Skeletal muscle satellite cell (primary cell): ENCODE results near the gene NEFH.

Source experiments
- H3K27me3 ChIP-seq: 2 replicates; pipeline ENCODE4 v1.7.0; 2013; ENCODE audit warnings: low read length; ENCODE audit not compliant: control insufficient read depth, insufficient read depth
- H3K36me3 ChIP-seq: 2 replicates; pipeline ENCODE4 v1.7.0; 2013; ENCODE audit warnings: mild to moderate bottlenecking, control low read depth, low read length; ENCODE audit not compliant: insufficient read depth
- H3K4me1 ChIP-seq: 2 replicates; pipeline ENCODE4 v1.7.0; 2013; ENCODE audit warnings: low read length; ENCODE audit not compliant: control insufficient read depth, insufficient read depth
- H3K4me2 ChIP-seq: 2 replicates; pipeline ENCODE4 v1.7.0; 2013; ENCODE audit warnings: mild to moderate bottlenecking, low read length
- H3K4me3 ChIP-seq: 2 replicates; pipeline ENCODE4 v1.7.0; 2013; ENCODE audit warnings: low read length
- H3K9ac ChIP-seq: 2 replicates; pipeline ENCODE4 v1.7.0; 2013; ENCODE audit warnings: mild to moderate bottlenecking, low read depth, low read length, moderate library complexity
- H3K9me3 ChIP-seq: replicated peaks from 2 replicates; pipeline ENCODE4 v1.7.0; 2013; ENCODE audit warnings: mild to moderate bottlenecking, control low read depth, low read length

NEFH gene

DNA sequence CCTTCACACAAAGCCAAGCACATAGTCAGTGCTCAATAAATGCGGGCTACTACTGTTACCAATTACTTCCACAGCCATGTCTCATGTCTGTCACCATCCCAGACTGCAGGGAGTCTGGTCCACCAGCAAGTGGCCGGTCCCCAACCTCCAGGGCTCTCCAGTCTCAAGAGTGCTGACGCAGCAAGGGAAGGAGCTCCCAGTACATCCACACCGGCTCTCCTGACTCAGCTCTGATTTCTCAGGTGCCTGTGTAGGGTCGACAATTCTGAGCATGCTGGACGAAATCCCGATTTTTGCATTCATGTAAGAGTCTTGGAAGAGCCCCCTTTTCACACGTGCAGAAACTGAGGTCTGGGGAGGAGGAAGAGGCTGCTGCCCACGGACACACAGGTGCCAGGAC is 10.3 kb upstream of the NEFH start:
- Histone ChIP-seq H3K9ac (no peak overlapping the region), H3K4me1 (peaks cover 3% of the 10 kb centered on the region), H3K27me3 (peaks cover 48% of the 10 kb centered on the region), H3K9me3 (no peaks in the 10 kb centered on the region), H3K4me2 (peak overlapping the region; percentile 84), H3K4me3 (no peak overlapping the region), H3K36me3 (no peaks in the 10 kb centered on the region)

DNA sequence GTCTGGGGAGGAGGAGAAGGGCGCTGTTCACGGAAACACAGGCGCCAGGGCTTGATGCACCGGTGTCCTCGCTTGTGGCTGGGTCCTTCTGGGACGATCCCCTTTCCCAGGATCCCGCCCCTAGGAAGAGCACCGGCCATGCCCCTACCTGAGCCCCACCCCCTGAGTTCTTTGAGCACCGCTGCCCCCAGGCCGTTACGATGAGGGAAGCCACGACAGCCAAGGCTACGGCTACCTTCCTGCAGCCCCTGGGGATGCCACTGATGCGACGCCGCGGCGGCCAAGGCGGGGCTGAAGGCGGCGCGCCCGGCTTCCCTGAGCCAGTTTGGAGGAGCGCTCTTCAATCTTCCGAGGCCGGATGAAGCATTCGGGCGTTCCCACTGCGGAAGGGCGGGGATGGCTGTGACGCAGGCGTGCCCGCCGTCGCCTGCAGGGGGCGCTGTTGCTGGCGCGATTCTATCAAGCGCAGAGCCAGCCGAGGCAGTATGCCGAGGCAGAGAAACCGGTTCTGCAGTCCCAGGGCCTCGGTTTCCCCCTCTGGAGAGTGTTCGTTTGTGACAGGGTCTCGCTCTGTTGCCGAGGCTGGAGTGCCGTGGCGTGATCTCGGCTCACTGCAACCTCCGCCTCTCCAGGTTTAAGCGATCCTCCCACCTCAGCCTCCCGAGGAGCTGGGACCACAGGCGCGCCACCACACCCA is 9.7 kb upstream of the NEFH start:
- Histone ChIP-seq H3K4me3 (peak overlapping the region; percentile 59), H3K9me3 (no peaks in the 10 kb centered on the region), H3K4me2 (peak overlapping the region; percentile 84), H3K27me3 (peaks cover 51% of the 10 kb centered on the region), H3K36me3 (no peaks in the 10 kb centered on the region), H3K4me1 (peaks cover 3% of the 10 kb centered on the region), H3K9ac (no peak overlapping the region)

DNA sequence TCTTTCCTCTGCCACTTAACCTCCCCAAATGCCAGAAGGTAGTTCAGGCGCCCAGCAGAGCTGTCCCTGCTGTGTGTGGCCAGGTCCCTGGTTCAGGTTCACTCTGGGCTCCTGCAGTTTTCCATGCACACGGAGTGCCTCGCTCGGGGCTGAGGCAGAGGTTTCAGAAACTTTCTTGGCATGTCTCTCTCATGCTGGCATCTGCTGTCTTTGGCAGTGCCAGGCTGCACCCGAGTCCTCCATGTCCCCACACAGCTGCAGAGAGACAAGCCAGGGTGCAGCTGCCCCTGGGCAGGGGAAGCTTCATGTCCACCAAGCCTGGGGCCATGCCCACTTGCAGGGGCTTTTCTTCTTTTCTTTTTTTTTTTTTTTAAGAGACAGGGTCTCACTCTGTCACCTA is 7.0 kb upstream of the NEFH start:
- peaks cover 65% of the 10 kb centered on the region for H3K27me3 ChIP-seq
- H3K9me3 ChIP-seq: no peaks in the 10 kb centered on the region
- no peak overlapping the region for H3K9ac ChIP-seq
- no peak overlapping the region for H3K4me3 ChIP-seq
- H3K36me3 ChIP-seq: no peaks in the 10 kb centered on the region
- peaks cover 3% of the 10 kb centered on the region for H3K4me1 ChIP-seq
- no peak overlapping the region for H3K4me2 ChIP-seq

DNA sequence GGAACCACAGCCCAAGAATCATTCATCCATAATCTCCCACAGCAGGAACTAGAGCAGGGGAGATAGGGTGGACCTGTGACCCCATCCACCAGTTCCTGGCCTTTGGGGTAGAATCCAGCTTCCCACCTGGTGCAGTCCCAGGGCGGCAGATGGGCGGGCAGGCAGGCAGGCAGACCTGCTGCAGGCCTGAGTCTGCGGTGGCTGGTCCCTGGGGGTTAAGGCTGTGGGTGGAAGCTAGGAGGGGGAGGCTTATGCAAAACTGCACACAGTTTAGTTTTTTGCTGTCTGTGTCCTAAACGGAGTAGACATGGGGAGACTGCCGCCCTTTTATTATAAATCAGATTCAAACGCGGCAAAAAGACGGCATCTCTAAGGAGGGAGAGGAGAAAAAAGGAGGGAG is 4.5 kb upstream of the NEFH start:
- Histone ChIP-seq H3K4me3 (no peak overlapping the region), H3K27me3 (peaks cover 68% of the 10 kb centered on the region)

DNA sequence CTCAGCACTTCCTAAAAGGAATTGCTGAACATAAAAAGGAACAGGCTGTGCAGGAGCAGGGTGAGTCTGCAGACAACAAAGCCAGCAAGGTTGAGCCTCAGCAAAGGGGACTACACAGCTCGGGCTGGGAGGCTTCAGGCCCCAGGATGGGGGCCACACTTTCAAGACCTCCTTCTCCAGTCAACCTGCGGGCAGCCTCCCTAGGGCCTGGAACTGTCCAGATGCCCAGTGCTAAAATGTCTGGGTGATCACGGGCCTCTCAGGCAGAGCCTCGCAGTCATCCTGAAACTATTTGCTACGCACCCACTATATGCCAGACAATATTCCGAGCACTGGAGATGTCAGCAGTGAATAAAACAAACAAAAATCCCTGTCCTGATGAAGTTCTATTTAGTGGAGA is 3.9 kb upstream of the NEFH start:
- H3K27me3 ChIP-seq: peaks cover 70% of the 10 kb centered on the region
- H3K4me2 ChIP-seq: no peak overlapping the region
- H3K9ac ChIP-seq: no peak overlapping the region
- no peaks in the 10 kb centered on the region for H3K36me3 ChIP-seq
- peaks cover 12% of the 10 kb centered on the region for H3K4me1 ChIP-seq
- no peak overlapping the region for H3K4me3 ChIP-seq
- no peaks in the 10 kb centered on the region for H3K9me3 ChIP-seq

More for the DNA sequence above, 4.5 kb upstream of the NEFH start:
- Histone ChIP-seq H3K4me2 (no peak overlapping the region), H3K4me1 (peaks cover 7% of the 10 kb centered on the region), H3K9ac (no peak overlapping the region), H3K9me3 (no peaks in the 10 kb centered on the region), H3K36me3 (no peaks in the 10 kb centered on the region)

DNA sequence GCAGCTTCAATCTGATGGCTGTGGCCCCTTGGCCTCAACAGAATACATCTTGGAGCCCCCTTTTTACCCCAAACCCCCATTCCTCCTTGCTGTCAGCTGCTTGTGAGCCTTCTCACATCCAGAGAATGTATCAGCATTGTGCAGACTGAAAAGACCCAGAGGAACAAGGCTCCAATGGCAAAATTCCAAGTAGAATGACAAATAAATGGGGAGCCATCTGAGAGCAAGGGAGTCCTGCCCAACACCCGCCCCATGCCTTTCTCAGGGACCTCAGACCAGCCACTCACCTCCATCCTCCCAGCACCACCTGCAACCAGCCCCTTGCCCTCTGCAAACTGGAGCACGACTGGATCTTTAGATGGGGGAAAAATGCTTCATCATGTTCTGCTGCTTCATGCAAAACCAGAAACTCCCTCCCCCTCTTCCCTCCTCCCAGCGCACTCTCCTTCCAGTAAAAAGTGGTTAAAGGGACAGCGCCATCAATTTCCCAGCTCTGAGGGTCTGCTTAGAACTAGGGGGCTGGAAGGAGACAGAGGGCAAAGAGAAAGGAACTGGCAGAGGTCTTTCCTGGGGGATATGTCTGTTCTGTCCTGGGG is 2.2 kb upstream of the NEFH start:
- Histone ChIP-seq H3K9ac (no peak overlapping the region), H3K4me2 (no peak overlapping the region), H3K36me3 (no peaks in the 10 kb centered on the region), H3K9me3 (no peaks in the 10 kb centered on the region), H3K4me1 (peaks cover 20% of the 10 kb centered on the region), H3K4me3 (no peak overlapping the region), H3K27me3 (peaks cover 75% of the 10 kb centered on the region)

DNA sequence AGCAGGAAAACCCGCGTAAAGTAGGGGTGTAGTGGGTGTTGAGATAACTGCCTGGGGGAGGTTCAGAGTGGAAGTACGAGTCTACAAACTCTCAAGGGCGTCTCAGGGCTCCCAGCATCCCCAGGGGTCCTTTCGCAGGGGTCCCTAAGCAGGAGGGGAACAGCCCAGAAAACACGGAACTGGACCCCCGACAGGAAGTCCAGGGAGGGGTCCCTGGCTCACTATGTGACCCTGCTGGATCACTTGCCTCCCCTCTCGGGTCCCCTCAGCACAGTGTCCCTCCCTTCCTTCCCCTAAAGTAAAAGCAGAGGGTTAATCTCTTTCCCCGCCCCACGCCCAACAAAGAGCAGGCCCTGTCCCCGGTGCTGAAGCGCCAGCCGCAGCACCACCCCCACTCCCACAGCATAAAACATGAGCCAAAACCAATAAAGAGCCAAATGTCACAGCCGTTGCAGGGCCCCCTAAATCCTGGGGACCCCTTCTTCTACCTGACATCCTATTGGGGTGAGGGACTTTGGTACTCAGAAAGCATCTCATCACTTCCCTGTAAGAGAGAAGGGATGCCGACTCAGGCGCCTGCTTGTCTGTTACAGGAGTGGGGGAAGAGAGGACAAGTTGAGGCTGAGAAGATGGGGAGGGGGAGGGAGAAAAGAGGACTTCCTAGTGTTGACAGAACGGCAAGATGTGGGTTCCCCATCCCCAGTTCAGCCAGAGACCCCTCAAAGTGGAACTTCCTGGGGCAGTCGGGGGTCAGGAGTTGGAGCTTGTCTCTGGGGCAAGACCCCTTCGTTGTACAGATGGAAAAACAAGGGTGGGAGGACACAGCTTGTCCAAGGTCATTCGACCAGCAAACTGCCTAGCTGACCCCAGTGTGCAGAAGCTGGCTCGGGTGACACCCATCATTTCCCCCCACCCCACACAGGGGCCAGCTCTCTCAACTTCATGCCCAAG is 1.4 kb upstream of the NEFH start:
- peaks cover 20% of the 10 kb centered on the region for H3K4me1 ChIP-seq
- H3K9ac ChIP-seq: no peak overlapping the region
- H3K36me3 ChIP-seq: no peaks in the 10 kb centered on the region
- no peak overlapping the region for H3K4me2 ChIP-seq
- H3K27me3 ChIP-seq: peaks cover 71% of the 10 kb centered on the region
- no peak overlapping the region for H3K4me3 ChIP-seq
- H3K9me3 ChIP-seq: no peaks in the 10 kb centered on the region

DNA sequence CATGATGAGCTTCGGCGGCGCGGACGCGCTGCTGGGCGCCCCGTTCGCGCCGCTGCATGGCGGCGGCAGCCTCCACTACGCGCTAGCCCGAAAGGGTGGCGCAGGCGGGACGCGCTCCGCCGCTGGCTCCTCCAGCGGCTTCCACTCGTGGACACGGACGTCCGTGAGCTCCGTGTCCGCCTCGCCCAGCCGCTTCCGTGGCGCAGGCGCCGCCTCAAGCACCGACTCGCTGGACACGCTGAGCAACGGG is 169 bp downstream of the NEFH start:
- Histone ChIP-seq H3K36me3 (no peaks in the 10 kb centered on the region), H3K4me1 (peaks cover 20% of the 10 kb centered on the region), H3K4me2 (peak overlapping the region; percentile 77), H3K4me3 (peak overlapping the region; percentile 64), H3K9me3 (no peaks in the 10 kb centered on the region), H3K27me3 (peaks cover 67% of the 10 kb centered on the region), H3K9ac (no peak overlapping the region)

DNA sequence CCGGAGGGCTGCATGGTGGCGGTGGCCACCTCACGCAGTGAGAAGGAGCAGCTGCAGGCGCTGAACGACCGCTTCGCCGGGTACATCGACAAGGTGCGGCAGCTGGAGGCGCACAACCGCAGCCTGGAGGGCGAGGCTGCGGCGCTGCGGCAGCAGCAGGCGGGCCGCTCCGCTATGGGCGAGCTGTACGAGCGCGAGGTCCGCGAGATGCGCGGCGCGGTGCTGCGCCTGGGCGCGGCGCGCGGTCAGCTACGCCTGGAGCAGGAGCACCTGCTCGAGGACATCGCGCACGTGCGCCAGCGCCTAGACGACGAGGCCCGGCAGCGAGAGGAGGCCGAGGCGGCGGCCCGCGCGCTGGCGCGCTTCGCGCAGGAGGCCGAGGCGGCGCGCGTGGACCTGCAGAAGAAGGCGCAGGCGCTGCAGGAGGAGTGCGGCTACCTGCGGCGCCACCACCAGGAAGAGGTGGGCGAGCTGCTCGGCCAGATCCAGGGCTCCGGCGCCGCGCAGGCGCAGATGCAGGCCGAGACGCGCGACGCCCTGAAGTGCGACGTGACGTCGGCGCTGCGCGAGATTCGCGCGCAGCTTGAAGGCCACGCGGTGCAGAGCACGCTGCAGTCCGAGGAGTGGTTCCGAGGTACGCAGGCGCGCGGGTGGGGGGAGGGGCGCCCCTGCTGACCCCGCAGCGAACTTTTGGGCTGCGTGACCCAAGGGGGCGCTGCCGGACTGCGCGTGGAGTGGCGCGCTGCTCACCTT is 670 bp downstream of the NEFH start:
- Histone ChIP-seq H3K4me1 (peaks cover 20% of the 10 kb centered on the region), H3K27me3 (peaks cover 62% of the 10 kb centered on the region), H3K36me3 (no peaks in the 10 kb centered on the region), H3K4me3 (peak overlapping the region; percentile 64), H3K9me3 (no peaks in the 10 kb centered on the region), H3K4me2 (peak overlapping the region; percentile 77), H3K9ac (peak overlapping the region; percentile 35)

DNA sequence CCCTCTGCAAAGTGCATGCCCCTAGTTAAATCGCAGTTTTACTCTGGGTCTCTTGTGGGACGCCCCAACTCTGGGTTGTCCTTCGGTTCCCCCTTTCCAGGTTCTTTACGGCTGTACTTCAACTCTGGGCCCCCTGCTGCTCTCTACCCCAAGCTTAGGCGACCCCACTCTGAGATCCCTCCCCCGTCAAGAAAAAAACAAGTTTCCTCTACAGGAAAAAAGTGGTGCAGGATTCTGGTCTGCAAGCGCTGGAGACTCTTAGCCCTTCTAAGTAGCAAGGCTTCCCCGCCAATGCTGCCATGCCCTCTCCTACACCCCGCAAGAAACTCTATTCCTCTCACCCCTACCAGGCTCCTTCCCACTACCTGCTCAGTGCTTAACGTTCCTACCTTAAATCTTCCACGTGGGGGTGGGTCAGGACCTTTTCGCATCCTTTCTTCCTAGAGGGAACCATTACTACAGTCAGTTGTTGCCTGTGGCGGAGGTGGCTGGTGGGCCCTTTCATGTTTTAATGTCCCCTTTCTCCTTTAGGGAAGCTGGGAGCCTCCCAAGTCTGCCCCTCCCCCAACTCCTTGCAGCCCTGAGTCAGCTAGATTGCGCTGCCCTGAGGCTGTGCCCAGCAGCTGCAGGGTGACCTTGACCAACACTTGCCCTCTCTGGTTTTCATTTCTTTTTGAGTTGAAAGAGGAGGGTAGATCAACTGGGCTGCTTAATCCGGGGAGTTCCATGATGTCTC is 1.4 kb downstream of the NEFH start:
- Histone ChIP-seq H3K36me3 (no peaks in the 10 kb centered on the region), H3K27me3 (peaks cover 55% of the 10 kb centered on the region), H3K4me2 (peak overlapping the region; percentile 77), H3K4me3 (peak overlapping the region; percentile 64), H3K9me3 (no peaks in the 10 kb centered on the region), H3K9ac (peak overlapping the region; percentile 35), H3K4me1 (peaks cover 20% of the 10 kb centered on the region)

DNA sequence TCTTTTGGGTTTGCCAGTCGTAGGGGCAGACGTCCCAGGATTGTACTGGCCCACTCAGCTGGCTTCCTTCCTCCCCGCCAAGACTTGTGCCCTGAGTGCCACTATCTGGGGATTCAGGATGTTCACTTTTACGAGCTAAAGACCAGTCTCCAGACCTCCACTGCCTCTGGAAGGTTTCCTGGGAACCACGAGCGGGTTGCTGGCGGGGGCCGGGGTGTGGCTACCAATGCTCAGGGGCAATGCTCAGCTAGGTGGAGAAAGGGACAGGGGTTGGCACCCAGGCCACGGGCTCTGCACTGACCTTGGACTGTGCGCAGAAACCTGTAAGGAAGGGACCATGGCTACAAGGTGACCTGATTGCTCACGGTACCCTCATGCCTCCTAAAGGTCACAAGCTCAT is 2.2 kb downstream of the NEFH start:
- Histone ChIP-seq H3K4me3 (no peak overlapping the region), H3K4me2 (no peak overlapping the region), H3K36me3 (no peaks in the 10 kb centered on the region), H3K4me1 (peaks cover 20% of the 10 kb centered on the region), H3K9me3 (no peaks in the 10 kb centered on the region), H3K9ac (no peak overlapping the region), H3K27me3 (peaks cover 48% of the 10 kb centered on the region)
